ENCODE results near the gene PUS7. TPM values are rescaled to one million over a fixed set of nuclear protein-coding genes. Genes with fewer than 3 reads are reported as not detected.

PUS7 gene
- total and polyA plus RNA-seq, 8 donors = 0.58 to 24.2 (median 9.2) TPM

DNA sequence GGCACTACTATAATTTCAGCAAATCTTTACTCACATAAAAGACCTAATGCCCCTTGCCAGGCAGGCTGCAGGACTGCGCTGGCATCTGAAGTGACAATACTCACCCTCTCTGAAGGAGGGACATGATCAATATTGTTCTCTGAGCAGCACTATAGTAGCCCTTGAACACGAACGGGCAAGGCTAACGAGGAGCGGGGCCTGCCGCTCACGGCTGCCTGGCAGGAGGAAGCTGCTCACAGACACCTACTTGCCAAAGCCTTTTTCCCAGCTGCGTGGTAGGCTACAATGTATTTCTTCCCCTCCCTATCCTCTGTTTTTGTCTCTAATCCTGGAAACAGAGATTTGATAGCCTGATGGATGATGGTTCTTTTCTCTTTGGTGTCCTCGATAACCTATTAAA lies 19.9 kb downstream of the PUS7 start:
- 95 to 97% (median 96%) methylated on average over 9 of the region's 9 CpGs for WGBS, 5 donors
- TF ChIP-seq, protein P1, sequence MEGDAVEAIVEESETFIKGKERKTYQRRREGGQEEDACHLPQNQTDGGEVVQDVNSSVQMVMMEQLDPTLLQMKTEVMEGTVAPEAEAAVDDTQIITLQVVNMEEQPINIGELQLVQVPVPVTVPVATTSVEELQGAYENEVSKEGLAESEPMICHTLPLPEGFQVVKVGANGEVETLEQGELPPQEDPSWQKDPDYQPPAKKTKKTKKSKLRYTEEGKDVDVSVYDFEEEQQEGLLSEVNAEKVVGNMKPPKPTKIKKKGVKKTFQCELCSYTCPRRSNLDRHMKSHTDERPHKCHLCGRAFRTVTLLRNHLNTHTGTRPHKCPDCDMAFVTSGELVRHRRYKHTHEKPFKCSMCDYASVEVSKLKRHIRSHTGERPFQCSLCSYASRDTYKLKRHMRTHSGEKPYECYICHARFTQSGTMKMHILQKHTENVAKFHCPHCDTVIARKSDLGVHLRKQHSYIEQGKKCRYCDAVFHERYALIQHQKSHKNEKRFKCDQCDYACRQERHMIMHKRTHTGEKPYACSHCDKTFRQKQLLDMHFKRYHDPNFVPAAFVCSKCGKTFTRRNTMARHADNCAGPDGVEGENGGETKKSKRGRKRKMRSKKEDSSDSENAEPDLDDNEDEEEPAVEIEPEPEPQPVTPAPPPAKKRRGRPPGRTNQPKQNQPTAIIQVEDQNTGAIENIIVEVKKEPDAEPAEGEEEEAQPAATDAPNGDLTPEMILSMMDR (IDR thresholded peaks at IDR 0.05) = no peak
- TF ChIP-seq POLR2AphosphoS5 (IDR thresholded peaks at IDR 0.05) = no peak
- no peak for TF ChIP-seq EP300 (IDR thresholded peaks at IDR 0.05)
- no peak for TF ChIP-seq POLR2A (IDR thresholded peaks at IDR 0.05)
- Histone ChIP-seq H3K4me1 (peaks cover 0 to 3% (median 1%) of the 10 kb centered on the region in 4 donors), H3K27me3 (no peaks in the 10 kb centered on the region), H3K9me3 (no peaks in the 10 kb centered on the region), H3K27ac (no peak overlapping the region), H3K36me3 (peaks cover 12 to 75% (median 65%) of the 10 kb centered on the region in 4 donors), H3K4me3 (no peak overlapping the region)
- intact Hi-C loops (cut with DNase I; ENCODE audit: low total_unique reads) = no loop called here
- no peak for DNase-seq

DNA sequence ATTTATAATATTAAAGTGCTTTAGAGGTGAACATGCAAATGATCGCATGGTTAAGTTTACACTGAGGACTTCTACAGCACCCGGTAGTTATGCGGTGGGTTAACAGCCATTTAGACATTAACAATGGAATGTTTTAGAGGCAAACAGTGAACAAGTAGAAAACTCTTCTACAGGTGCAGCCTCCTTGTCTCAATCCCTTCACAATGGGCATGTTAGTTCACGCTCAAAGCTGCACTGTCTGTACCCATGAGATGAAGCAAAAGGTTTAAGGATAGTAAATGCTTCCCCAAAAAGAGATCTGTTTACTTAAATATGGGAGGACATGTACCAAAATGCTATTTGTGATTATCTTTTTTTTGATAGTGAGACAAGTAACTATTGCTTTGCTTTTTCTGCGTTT lies 25.1 kb downstream of the PUS7 start:
- WGBS, 5 donors = 33 to 65% (median 42%) methylated on average over 5 of the region's 5 CpGs
- Histone ChIP-seq H3K36me3 (peaks cover 0 to 32% (median 24%) of the 10 kb centered on the region in 4 donors), H3K9me3 (no peaks in the 10 kb centered on the region), H3K4me3 (no peak overlapping the region), H3K4me1 (peaks cover 0 to 46% (median 23%) of the 10 kb centered on the region in 4 donors), H3K27me3 (no peaks in the 10 kb centered on the region), H3K27ac (peak overlapping the region in 1 of 5 donors; percentile 28)
- peak in 1 of 2 donors; percentile 9 for DNase-seq
- TF ChIP-seq POLR2A (IDR thresholded peaks at IDR 0.05) (no peak), EP300 (IDR thresholded peaks at IDR 0.05) (no peak), POLR2AphosphoS5 (IDR thresholded peaks at IDR 0.05) (no peak)
- TF ChIP-seq, protein P1 (IDR thresholded peaks at IDR 0.05) = no peak
- intact Hi-C loops (cut with DNase I; ENCODE audit: low total_unique reads) = no loop called here

DNA sequence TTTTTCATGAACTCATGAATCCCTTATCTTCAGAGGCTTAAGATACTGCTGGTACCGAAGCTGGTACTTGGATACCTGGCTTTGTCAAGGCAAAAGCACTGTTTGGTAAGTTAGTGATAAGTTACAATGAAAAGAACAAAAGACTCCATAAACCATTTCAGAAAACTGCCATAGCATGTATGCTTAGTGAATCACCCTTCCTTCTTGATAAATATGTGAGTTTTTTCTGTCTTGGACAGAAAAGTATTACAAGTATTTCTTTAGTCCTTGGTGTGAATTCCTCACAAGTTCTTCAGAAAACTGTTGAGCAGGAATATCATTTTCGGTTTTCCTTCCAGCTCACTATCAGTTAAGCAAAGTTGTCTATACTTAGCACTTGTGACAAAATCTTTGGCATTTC lies 25.6 kb downstream of the PUS7 start:
- 27 to 60% (median 42%) methylated on average over 2 of the region's 2 CpGs for WGBS, 5 donors
- no peak for TF ChIP-seq EP300 (IDR thresholded peaks at IDR 0.05)
- TF ChIP-seq POLR2A (IDR thresholded peaks at IDR 0.05) = no peak
- TF ChIP-seq, protein P1 (IDR thresholded peaks at IDR 0.05) = no peak
- no peak for TF ChIP-seq POLR2AphosphoS5 (IDR thresholded peaks at IDR 0.05)
- Histone ChIP-seq H3K27ac (peak overlapping the region in 1 of 5 donors; percentile 28), H3K9me3 (no peaks in the 10 kb centered on the region), H3K27me3 (no peaks in the 10 kb centered on the region), H3K4me3 (no peak overlapping the region), H3K36me3 (peaks cover 0 to 27% (median 19%) of the 10 kb centered on the region in 4 donors), H3K4me1 (peaks cover 0 to 46% (median 23%) of the 10 kb centered on the region in 4 donors)
- intact Hi-C loops (cut with DNase I; ENCODE audit: low total_unique reads) = no loop called here
- peak in 1 of 2 donors; percentile 47 for DNase-seq

- intact Hi-C loops (cut with DNase I; ENCODE audit: low total_unique reads) = no loop called here
- peaks cover 0 to 46% (median 23%) of the 10 kb centered on the region in 4 donors for H3K4me1 ChIP-seq
- H3K36me3 ChIP-seq = peaks cover 0 to 2% (median 0%) of the 10 kb centered on the region in 4 donors
- H3K27ac ChIP-seq = peak overlapping the region in 4 of 5 donors; percentile 22 to 70 (median 66)
- TF ChIP-seq EP300 (IDR thresholded peaks at IDR 0.05) (no peak), POLR2A (IDR thresholded peaks at IDR 0.05) (no peak), POLR2AphosphoS5 (IDR thresholded peaks at IDR 0.05) (peak in 1 of 3 donors; percentile 40)
- TF ChIP-seq, protein P1 (IDR thresholded peaks at IDR 0.05) = no peak
- H3K9me3 ChIP-seq = no peaks in the 10 kb centered on the region
- WGBS, 5 donors = 24 to 56% (median 36%) methylated on average over 5 of the region's 5 CpGs
- peak overlapping the region in 3 of 4 donors; percentile 7 to 14 (median 13) for H3K4me3 ChIP-seq
- H3K27me3 ChIP-seq = no peaks in the 10 kb centered on the region
- DNase-seq = peak; percentile 61 to 63
Observed at GRCh38 chr7:105493923-105494315, 28.2 kb downstream of the PUS7 start.

All from stomach (tissue), 9 donors.